Effector memory CD8-positive, alpha-beta T cell (primary cell): ENCODE results near the gene ODC1.

Experiments
- ATAC-seq: fragments of 150-1000 bp; cut with Tn5 transposase; replicated peaks from 2 replicates; pipeline ENCODE4 v1.10.0; 2021; ENCODE audit warnings: mild to moderate bottlenecking, moderate library complexity
- DNase-seq, 3 experiments: peaks; one replicate each; pipeline ENCODE4 v3.0.0; 2021
- H3K27ac Mint-ChIP-seq, 2 donors: one replicate each; pipeline ENCODE4 v1.8.0; 2022; ENCODE audit warnings: mild to moderate bottlenecking in 2 of 2, mixed read lengths in 2 of 2, moderate library complexity in 2 of 2
- H3K27me3 Mint-ChIP-seq, 2 donors: one replicate each; pipeline ENCODE4 v1.8.0; 2022; ENCODE audit warnings: mixed read lengths in 2 of 2
- H3K36me3 Mint-ChIP-seq: one replicate; pipeline ENCODE4 v1.8.0; 2022; ENCODE audit warnings: mild to moderate bottlenecking, moderate library complexity, mixed read lengths; ENCODE audit not compliant: insufficient read depth
- H3K4me1 Mint-ChIP-seq, 2 donors: one replicate each; pipeline ENCODE4 v1.8.0; 2022; ENCODE audit warnings: low read depth in 2 of 2, mixed read lengths in 2 of 2
- H3K4me3 Mint-ChIP-seq, 2 donors: one replicate each; pipeline ENCODE4 v1.8.0; 2022; ENCODE audit warnings: mild to moderate bottlenecking in 2 of 2, mixed read lengths in 2 of 2, moderate library complexity in 2 of 2
- H3K9me3 Mint-ChIP-seq, 2 donors: one replicate each; pipeline ENCODE4 v1.8.0; 2022; ENCODE audit warnings: mixed read lengths in 2 of 2

The ODC1 gene

GRCh38 chr2:10433264-10433946 is 14.7 kb downstream of the ODC1 start:
- DNase-seq = no peak
- no peak overlapping the region for H3K4me3 Mint-ChIP-seq
- peaks cover 11% of the 10 kb centered on the region in 2 donors for H3K4me1 Mint-ChIP-seq
- peaks cover 0 to 20% of the 10 kb centered on the region in 2 donors for H3K27me3 Mint-ChIP-seq
- H3K9me3 Mint-ChIP-seq = no peaks in the 10 kb centered on the region
- H3K36me3 Mint-ChIP-seq = peaks cover 3% of the 10 kb centered on the region
- ATAC-seq = no peak
- H3K27ac Mint-ChIP-seq = no peak overlapping the region

GRCh38 chr2:10432311-10433181 is 15.6 kb downstream of the ODC1 start:
- no peak for DNase-seq
- H3K27ac Mint-ChIP-seq = peak overlapping the region in 1 of 2 donors; percentile 44
- peaks cover 0 to 20% of the 10 kb centered on the region in 2 donors for H3K27me3 Mint-ChIP-seq

GRCh38 chr2:10431797-10432196 is 16.3 kb downstream of the ODC1 start:
- H3K27me3 Mint-ChIP-seq = peaks cover 0 to 20% of the 10 kb centered on the region in 2 donors
- peak overlapping the region in 1 of 2 donors; percentile 44 for H3K27ac Mint-ChIP-seq
- peak overlapping the region; percentile 71 to 85 for H3K4me3 Mint-ChIP-seq
- ATAC-seq (no peak), DNase-seq (no peak)
- H3K4me1 Mint-ChIP-seq = peaks cover 11% of the 10 kb centered on the region in 2 donors
- H3K9me3 Mint-ChIP-seq = no peaks in the 10 kb centered on the region
- peaks cover 7% of the 10 kb centered on the region for H3K36me3 Mint-ChIP-seq

More at GRCh38 chr2:10432311-10433181, 15.6 kb downstream of the ODC1 start:
- Mint-ChIP-seq H3K9me3 (no peaks in the 10 kb centered on the region), H3K4me3 (peak overlapping the region; percentile 71 to 85), H3K36me3 (peaks cover 3% of the 10 kb centered on the region), H3K4me1 (peaks cover 11% of the 10 kb centered on the region in 2 donors)
- peak; percentile 21 for ATAC-seq

GRCh38 chr2:10430886-10431622 is 17.1 kb downstream of the ODC1 start:
- Mint-ChIP-seq H3K4me1 (peaks cover 11% of the 10 kb centered on the region in 2 donors), H3K36me3 (peaks cover 4% of the 10 kb centered on the region), H3K9me3 (no peaks in the 10 kb centered on the region), H3K27ac (peak overlapping the region in 1 of 2 donors; percentile 42), H3K27me3 (peaks cover 0 to 20% of the 10 kb centered on the region in 2 donors), H3K4me3 (peak overlapping the region in 1 of 2 donors; percentile 85)
- ATAC-seq (no peak), DNase-seq (no peak)

- peaks cover 5% of the 10 kb centered on the region for H3K36me3 Mint-ChIP-seq
- peaks cover 0 to 20% of the 10 kb centered on the region in 2 donors for H3K27me3 Mint-ChIP-seq
- no peak overlapping the region for H3K4me3 Mint-ChIP-seq
- H3K27ac Mint-ChIP-seq = no peak overlapping the region
- no peaks in the 10 kb centered on the region for H3K9me3 Mint-ChIP-seq
- ATAC-seq = no peak
- no peak for DNase-seq
- H3K4me1 Mint-ChIP-seq = peaks cover 8% of the 10 kb centered on the region in 2 donors
Measured at GRCh38 chr2:10428924-10429323, 19.2 kb downstream of the ODC1 start.

GRCh38 chr2:10428355-10428754 is 19.8 kb downstream of the ODC1 start:
- Mint-ChIP-seq H3K36me3 (peaks cover 9% of the 10 kb centered on the region), H3K4me1 (peaks cover 7 to 8% of the 10 kb centered on the region in 2 donors), H3K27ac (no peak overlapping the region), H3K27me3 (peaks cover 0 to 18% of the 10 kb centered on the region in 2 donors), H3K9me3 (no peaks in the 10 kb centered on the region), H3K4me3 (no peak overlapping the region)
- ATAC-seq (no peak), DNase-seq (no peak)

- Mint-ChIP-seq H3K4me3 (no peak overlapping the region), H3K27ac (no peak overlapping the region), H3K4me1 (peaks cover 5 to 8% of the 10 kb centered on the region in 2 donors), H3K9me3 (no peaks in the 10 kb centered on the region), H3K36me3 (peaks cover 12% of the 10 kb centered on the region), H3K27me3 (peaks cover 0 to 10% of the 10 kb centered on the region in 2 donors)
- ATAC-seq = no peak
- DNase-seq = no peak
Measured at GRCh38 chr2:10427618-10427949, 20.5 kb downstream of the ODC1 start.

- no peak overlapping the region for H3K27ac Mint-ChIP-seq
- H3K4me1 Mint-ChIP-seq = peaks cover 3 to 6% of the 10 kb centered on the region in 2 donors
- peaks cover 0 to 4% of the 10 kb centered on the region in 2 donors for H3K27me3 Mint-ChIP-seq
- H3K36me3 Mint-ChIP-seq = peaks cover 17% of the 10 kb centered on the region
- ATAC-seq (no peak), DNase-seq (no peak)
- H3K4me3 Mint-ChIP-seq = no peak overlapping the region
- no peaks in the 10 kb centered on the region for H3K9me3 Mint-ChIP-seq
Measured at GRCh38 chr2:10426726-10427617, 21.2 kb downstream of the ODC1 start.

- ATAC-seq (no peak), DNase-seq (no peak)
- Mint-ChIP-seq H3K4me1 (no peaks in the 10 kb centered on the region), H3K36me3 (peaks cover 24% of the 10 kb centered on the region), H3K4me3 (no peak overlapping the region), H3K27ac (no peak overlapping the region), H3K9me3 (no peaks in the 10 kb centered on the region), H3K27me3 (no peaks in the 10 kb centered on the region)
Measured at GRCh38 chr2:10425699-10426098, 22.4 kb downstream of the ODC1 start.

- DNase-seq (no peak), ATAC-seq (no peak)
- H3K4me1 Mint-ChIP-seq = no peaks in the 10 kb centered on the region
- no peaks in the 10 kb centered on the region for H3K9me3 Mint-ChIP-seq
- peaks cover 24% of the 10 kb centered on the region for H3K36me3 Mint-ChIP-seq
- no peak overlapping the region for H3K27ac Mint-ChIP-seq
- no peak overlapping the region for H3K4me3 Mint-ChIP-seq
- H3K27me3 Mint-ChIP-seq = no peaks in the 10 kb centered on the region
Measured at GRCh38 chr2:10424916-10425505, 23.1 kb downstream of the ODC1 start.

- Mint-ChIP-seq H3K27me3 (no peaks in the 10 kb centered on the region), H3K4me3 (no peak overlapping the region), H3K9me3 (no peaks in the 10 kb centered on the region), H3K27ac (no peak overlapping the region), H3K4me1 (no peaks in the 10 kb centered on the region), H3K36me3 (peaks cover 24% of the 10 kb centered on the region)
- DNase-seq (no peak), ATAC-seq (no peak)
Measured at GRCh38 chr2:10424051-10424450, 24.1 kb downstream of the ODC1 start.

GRCh38 chr2:10423400-10423774 is 24.7 kb downstream of the ODC1 start:
- Mint-ChIP-seq H3K4me3 (no peak overlapping the region), H3K36me3 (peaks cover 29% of the 10 kb centered on the region), H3K9me3 (no peaks in the 10 kb centered on the region), H3K4me1 (no peaks in the 10 kb centered on the region), H3K27ac (no peak overlapping the region), H3K27me3 (no peaks in the 10 kb centered on the region)
- DNase-seq (no peak), ATAC-seq (no peak)
